H1 (cell line): ENCODE results near the gene PGD. TPM values are rescaled to one million over a fixed set of nuclear protein-coding genes. Genes with fewer than 3 reads are reported as not detected.

ENCODE experiments used
- ASH2L ChIP-seq: fragments of 200-600, 300-600 bp; sonication (generic); IDR thresholded peaks from one replicate; pipeline ENCODE4 v1.7.1; 2017; ENCODE audit warnings: low read length
- CBX8 ChIP-seq: fragments of 300-800, 300-1000 bp; sonication (generic); IDR thresholded peaks from 2 replicates; pipeline ENCODE4 v1.7.1; 2016; ENCODE audit warnings: low read depth, low read length, borderline replicate concordance
- polyA plus RNA-seq, 7 experiments: library from polyadenylated mRNA; depleted of rRNA in 3 of 7; stranded (reverse) in 5 of 7; unstranded in 2 of 7; fragments of >200 nt in 5 of 7; fragments of 200-250 nt in 2 of 7; gene quantifications; 1 replicate in 5 of 7; 2 replicates in 1 of 7; 4 replicates in 1 of 7; pipeline versions ENCODE4 v1.2.1 to v1.2.3, GENCODE V29; 2011 to 2013; ENCODE audit warnings: missing spikeins in 2 of 7, mixed read lengths in 2 of 7
- total RNA-seq: library from RNA; stranded (reverse); fragmentation: NEBNext Ultra II Directional; extraction: Animal tissue kit (Norgen Biotek cat#: 25700); gene quantifications from 2 replicates; pipeline ENCODE4 v1.2.1, GENCODE V29; 2021

Gene PGD
- total and polyA plus RNA-seq, 2 of the 8 experiments (the other 6 are each of a cell fraction or from before 2014, with no cell fraction given) = 191 to 331 TPM

DNA sequence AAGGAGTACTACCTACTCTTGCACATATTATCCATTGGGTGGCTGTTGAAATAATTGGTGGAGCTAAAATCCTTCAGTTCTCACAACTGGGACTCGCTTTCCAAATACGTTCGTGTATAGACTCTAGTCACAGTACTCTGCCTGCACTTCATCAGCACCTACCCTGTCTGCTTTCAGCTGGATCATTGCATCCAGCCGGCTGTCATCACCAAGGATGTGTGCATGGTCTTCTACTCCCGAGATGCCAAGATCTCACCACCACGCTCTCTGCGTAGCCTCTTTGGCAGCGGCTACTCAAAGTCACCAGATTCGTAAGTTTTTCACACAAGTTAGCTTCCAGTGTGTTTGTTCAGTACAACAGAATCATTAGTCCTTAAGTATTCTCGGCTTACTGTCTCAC lies 37.3 kb upstream of the PGD start (continued):
- TF ChIP-seq ASH2L = no peak
- no peak for TF ChIP-seq CBX8
